ENCODE measurements around the gene RPEL1.
A peak's percentile ranks its signal among the peaks of the same experiment; 100 is the strongest.
"Not testable (repeated sequence)": the region's sequence is repeated elsewhere in the genome, so short reads cannot be mapped to it uniquely, and the experiment has no call there.

Gene RPEL1

DNA sequence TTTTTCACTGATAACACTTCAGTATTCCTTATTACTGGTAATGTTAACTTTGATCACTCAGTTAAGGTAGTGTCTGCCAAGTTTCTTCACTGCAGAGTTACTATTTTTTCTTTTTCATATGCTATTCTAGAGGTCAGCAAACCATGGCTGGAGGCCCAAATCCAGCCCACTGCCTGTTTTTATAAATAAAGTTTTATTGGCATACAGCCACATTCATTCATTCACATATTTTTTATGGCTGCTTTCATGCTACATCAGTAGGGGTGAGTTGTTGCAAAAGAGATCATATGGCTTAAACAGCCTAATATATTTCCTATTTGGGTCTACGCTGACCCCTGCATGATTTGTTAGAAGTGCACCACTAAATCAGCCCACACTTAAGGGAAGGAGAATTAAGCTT, 10.9 kb downstream of the RPEL1 start:
- no peaks in the 10 kb centered on the region for H3K4me1 ChIP-seq (ENCODE audit: control insufficient read depth, insufficient read depth, low read length)
- H3K9me3 ChIP-seq (ENCODE audit: control insufficient read depth, low read length), result no peaks in the 10 kb centered on the region
- H3K27ac ChIP-seq (ENCODE audit: insufficient read depth, low read depth, low read length, poor library complexity, severe bottlenecking), result no peak overlapping the region
- no peaks in the 10 kb centered on the region for H3K36me3 ChIP-seq (ENCODE audit: control insufficient read depth, insufficient read depth, low read length)
- H3K27me3 ChIP-seq (ENCODE audit: control insufficient read depth, insufficient read depth, low read length, poor library complexity, severe bottlenecking), result no peaks in the 10 kb centered on the region
- 100% methylated on average over 1 of the region's 1 CpG for WGBS, 2 experiments
- H3K4me3 ChIP-seq (ENCODE audit: insufficient read depth, low read depth, low read length), result no peak overlapping the region

DNA sequence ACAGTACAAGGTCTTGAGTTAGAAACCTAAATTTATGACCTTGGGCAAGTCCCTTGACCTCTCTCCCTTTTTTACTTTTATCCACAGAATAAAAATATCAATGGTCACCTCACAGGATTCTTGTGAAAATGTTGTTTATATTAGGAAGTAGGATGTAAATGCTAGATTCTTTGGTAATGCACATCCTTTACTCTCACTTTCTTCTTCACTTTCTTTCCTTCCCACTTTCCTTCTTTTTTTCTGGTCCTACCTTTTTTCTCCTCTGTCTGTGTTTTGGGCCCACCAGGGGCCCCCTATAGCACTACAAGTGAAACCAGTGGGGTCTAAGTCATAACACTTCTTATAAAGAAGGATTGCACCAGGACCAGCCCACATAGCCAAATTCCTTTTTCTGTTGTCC, 12.1 kb downstream of the RPEL1 start:
- H3K27ac ChIP-seq (ENCODE audit: insufficient read depth, low read depth, low read length, poor library complexity, severe bottlenecking), result no peak overlapping the region
- H3K4me1 ChIP-seq (ENCODE audit: control insufficient read depth, insufficient read depth, low read length), result no peaks in the 10 kb centered on the region
- H3K4me3 ChIP-seq (ENCODE audit: insufficient read depth, low read depth, low read length), result no peak overlapping the region
- no peaks in the 10 kb centered on the region for H3K27me3 ChIP-seq (ENCODE audit: control insufficient read depth, insufficient read depth, low read length, poor library complexity, severe bottlenecking)
- no peaks in the 10 kb centered on the region for H3K36me3 ChIP-seq (ENCODE audit: control insufficient read depth, insufficient read depth, low read length)
- H3K9me3 ChIP-seq (ENCODE audit: control insufficient read depth, low read length), result no peaks in the 10 kb centered on the region

DNA sequence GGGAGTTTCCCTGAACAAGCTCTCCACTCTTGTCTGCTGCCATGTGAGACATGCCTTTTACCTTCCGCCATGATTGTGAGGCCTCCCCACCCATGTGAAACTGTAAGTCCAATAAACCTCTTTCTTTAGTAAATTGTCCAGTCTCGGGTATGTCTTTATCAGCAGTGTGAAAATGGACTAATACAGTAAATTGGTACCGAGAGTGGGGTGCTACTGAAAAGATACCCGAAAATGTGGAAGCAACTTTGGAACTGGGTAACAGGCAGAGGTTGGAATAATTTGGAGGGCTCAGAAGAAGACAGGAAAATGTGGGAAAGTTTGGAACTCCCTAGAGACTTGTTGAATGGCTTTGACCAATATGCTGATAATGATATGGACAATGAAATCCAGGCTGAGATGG, 13.2 kb downstream of the RPEL1 start:
- H3K4me1 ChIP-seq (ENCODE audit: control insufficient read depth, insufficient read depth, low read length); H3K4me3 ChIP-seq (ENCODE audit: insufficient read depth, low read depth, low read length); H3K36me3 ChIP-seq (ENCODE audit: control insufficient read depth, insufficient read depth, low read length); H3K27me3 ChIP-seq (ENCODE audit: control insufficient read depth, insufficient read depth, low read length, poor library complexity, severe bottlenecking); H3K27ac ChIP-seq (ENCODE audit: insufficient read depth, low read depth, low read length, poor library complexity, severe bottlenecking); H3K9me3 ChIP-seq (ENCODE audit: control insufficient read depth, low read length): not testable (repeated sequence)
- 91 to 93% methylated on average over 4 of the region's 4 CpGs for WGBS, 2 experiments

DNA sequence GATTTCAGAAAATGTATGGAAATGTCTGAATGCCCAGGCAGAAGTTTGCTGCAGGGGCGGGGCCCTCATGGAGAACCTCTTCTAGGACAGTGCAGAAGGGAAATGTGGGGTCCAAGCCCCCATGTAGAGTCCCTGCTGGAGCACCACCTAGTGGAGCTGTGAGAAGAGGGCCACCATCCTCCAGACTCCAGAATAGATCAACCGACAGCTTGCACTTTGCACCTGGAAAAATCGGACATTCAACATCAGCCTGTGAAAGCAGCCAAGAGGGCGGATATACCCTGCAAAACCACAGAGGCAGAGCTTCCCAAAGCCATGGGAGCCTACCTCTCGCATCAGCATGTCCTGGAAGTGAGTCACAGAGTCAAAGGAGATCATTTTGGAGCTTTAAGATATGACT, 14.3 kb downstream of the RPEL1 start:
- WGBS, 2 experiments, result 91 to 94% methylated on average over 5 of the region's 5 CpGs

DNA sequence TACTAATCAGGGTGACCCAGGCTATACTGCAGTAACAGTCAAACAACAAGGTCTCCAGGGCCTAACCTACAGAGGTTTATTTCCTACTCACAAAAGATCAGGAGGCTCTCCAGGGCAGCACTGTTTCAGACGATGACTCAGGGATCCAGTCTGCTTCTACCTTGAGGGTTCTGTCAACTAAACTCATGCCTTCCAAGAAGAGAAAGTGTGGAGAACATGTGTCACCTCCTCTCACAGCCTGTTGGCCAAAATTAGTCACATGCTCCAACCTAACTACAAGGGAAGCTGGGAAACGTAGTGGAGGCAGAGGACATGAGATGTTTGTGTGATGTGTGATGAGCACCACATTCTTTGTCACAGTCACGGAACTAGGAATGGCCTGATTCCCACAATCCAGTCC, 16.5 kb downstream of the RPEL1 start:
- no peaks in the 10 kb centered on the region for H3K27me3 ChIP-seq (ENCODE audit: control insufficient read depth, insufficient read depth, low read length, poor library complexity, severe bottlenecking)
- H3K4me3 ChIP-seq (ENCODE audit: insufficient read depth, low read depth, low read length), result no peak overlapping the region
- H3K4me1 ChIP-seq (ENCODE audit: control insufficient read depth, insufficient read depth, low read length), result no peaks in the 10 kb centered on the region
- 89 to 94% methylated on average over 3 of the region's 3 CpGs for WGBS, 2 experiments
- no peaks in the 10 kb centered on the region for H3K9me3 ChIP-seq (ENCODE audit: control insufficient read depth, low read length)
- no peak overlapping the region for H3K27ac ChIP-seq (ENCODE audit: insufficient read depth, low read depth, low read length, poor library complexity, severe bottlenecking)
- H3K36me3 ChIP-seq (ENCODE audit: control insufficient read depth, insufficient read depth, low read length), result no peaks in the 10 kb centered on the region

More for the DNA sequence above, 14.3 kb downstream of the RPEL1 start:
- Histone ChIP-seq H3K9me3 (ENCODE audit: control insufficient read depth, low read length) (no peaks in the 10 kb centered on the region), H3K27me3 (ENCODE audit: control insufficient read depth, insufficient read depth, low read length, poor library complexity, severe bottlenecking) (no peaks in the 10 kb centered on the region), H3K4me1 (ENCODE audit: control insufficient read depth, insufficient read depth, low read length) (no peaks in the 10 kb centered on the region), H3K36me3 (ENCODE audit: control insufficient read depth, insufficient read depth, low read length) (no peaks in the 10 kb centered on the region), H3K27ac (ENCODE audit: insufficient read depth, low read depth, low read length, poor library complexity, severe bottlenecking) (no peak overlapping the region), H3K4me3 (ENCODE audit: insufficient read depth, low read depth, low read length) (no peak overlapping the region)

DNA sequence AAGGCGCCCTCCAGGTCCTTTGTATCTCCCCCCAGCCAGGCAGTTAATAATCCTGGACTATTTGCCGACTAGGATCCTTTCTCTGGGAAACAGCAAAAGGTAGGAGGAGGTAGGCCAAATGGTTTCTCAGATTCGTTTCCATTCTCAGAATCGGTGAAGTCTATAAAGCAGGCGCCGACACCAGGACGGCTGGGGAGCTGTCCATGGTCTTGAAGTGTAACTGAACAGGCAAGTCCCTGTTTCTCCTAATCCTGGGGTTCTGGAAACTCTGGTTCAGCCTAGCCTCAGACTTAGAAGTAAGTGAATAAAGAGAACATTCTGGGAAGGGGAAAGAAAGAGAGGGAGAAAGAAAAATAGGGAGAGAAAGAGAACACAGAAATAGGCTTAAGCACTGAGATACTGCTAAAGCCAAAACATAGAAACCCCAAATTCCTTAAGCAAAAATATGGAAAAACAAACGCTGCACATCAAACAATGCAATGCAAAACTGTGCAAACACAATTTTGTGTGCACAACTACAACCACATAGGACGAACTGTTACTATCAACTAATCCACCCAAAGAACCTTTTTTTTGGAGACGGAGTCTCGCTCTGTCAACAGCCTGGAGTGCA, 20.1 kb downstream of the RPEL1 start:
- H3K36me3 ChIP-seq (ENCODE audit: control insufficient read depth, insufficient read depth, low read length), result no peaks in the 10 kb centered on the region
- H3K27ac ChIP-seq (ENCODE audit: insufficient read depth, low read depth, low read length, poor library complexity, severe bottlenecking), result no peak overlapping the region
- H3K4me3 ChIP-seq (ENCODE audit: insufficient read depth, low read depth, low read length), result no peak overlapping the region
- no peaks in the 10 kb centered on the region for H3K27me3 ChIP-seq (ENCODE audit: control insufficient read depth, insufficient read depth, low read length, poor library complexity, severe bottlenecking)
- H3K4me1 ChIP-seq (ENCODE audit: control insufficient read depth, insufficient read depth, low read length), result no peaks in the 10 kb centered on the region
- H3K9me3 ChIP-seq (ENCODE audit: control insufficient read depth, low read length), result no peaks in the 10 kb centered on the region
- WGBS, 2 experiments, result 39% methylated on average over 11 of the region's 11 CpGs

DNA sequence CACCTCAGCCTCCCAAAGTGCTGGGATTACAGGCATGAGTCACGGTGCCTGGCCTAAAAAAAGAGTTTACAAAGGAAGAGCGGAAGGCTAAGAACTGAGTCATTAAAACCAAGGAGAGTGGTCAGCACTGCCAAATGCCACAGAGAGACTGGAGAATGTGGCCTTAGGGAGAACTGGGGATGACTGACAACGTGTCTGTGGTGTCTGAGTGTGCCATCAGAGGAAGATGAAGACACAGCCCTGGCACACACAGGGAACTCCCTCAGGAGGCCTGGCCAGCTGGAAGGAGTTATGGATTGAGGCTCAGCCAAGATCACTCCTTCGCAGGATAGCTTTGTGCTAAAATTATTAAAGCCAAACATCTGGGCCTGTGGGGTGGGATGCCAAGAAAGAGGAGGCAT, 27.4 kb downstream of the RPEL1 start:
- 52 to 62% methylated on average over 4 of the region's 4 CpGs for WGBS, 2 experiments
- Histone ChIP-seq H3K4me3 (ENCODE audit: insufficient read depth, low read depth, low read length) (no peak overlapping the region), H3K36me3 (ENCODE audit: control insufficient read depth, insufficient read depth, low read length) (no peaks in the 10 kb centered on the region), H3K4me1 (ENCODE audit: control insufficient read depth, insufficient read depth, low read length) (peaks cover 5% of the 10 kb centered on the region), H3K9me3 (ENCODE audit: control insufficient read depth, low read length) (no peaks in the 10 kb centered on the region), H3K27ac (ENCODE audit: insufficient read depth, low read depth, low read length, poor library complexity, severe bottlenecking) (no peak overlapping the region), H3K27me3 (ENCODE audit: control insufficient read depth, insufficient read depth, low read length, poor library complexity, severe bottlenecking) (peaks cover 34% of the 10 kb centered on the region)

DNA sequence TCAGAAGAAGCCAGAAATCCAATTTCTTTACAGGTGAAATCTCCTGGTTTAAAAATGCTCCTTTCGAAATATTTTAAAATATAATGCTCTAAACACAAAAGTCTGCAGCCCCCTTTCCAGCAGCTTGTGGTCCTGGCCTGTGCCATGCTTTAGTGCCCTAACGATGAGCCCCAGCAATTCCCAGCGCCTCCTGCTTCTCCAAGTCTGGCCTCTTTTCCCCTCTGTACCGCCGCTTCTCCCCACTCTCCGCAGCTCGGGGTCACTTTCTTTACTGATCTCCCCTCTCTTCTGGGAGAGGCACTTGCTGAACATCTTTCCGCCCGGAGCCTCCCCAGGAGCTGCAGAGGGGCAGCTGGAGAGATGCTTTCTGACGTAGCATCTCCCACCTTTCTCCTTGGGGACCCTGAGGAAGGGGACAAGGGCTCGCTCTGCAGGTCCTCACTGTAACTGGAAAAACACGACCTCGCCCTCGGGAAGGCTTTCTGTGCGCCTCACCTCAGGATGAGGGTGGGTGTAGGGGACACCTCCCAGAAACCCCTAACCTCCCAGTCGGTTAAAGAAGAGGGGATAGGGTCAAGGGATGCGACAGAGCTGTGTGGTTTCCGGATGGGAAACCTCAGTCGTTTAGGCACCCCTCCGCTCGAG, 30.7 kb downstream of the RPEL1 start:
- Histone ChIP-seq H3K4me1 (ENCODE audit: control insufficient read depth, insufficient read depth, low read length) (peaks cover 12% of the 10 kb centered on the region), H3K27ac (ENCODE audit: insufficient read depth, low read depth, low read length, poor library complexity, severe bottlenecking) (no peak overlapping the region), H3K36me3 (ENCODE audit: control insufficient read depth, insufficient read depth, low read length) (no peaks in the 10 kb centered on the region), H3K4me3 (ENCODE audit: insufficient read depth, low read depth, low read length) (peak overlapping the region; percentile 57), H3K27me3 (ENCODE audit: control insufficient read depth, insufficient read depth, low read length, poor library complexity, severe bottlenecking) (peaks cover 53% of the 10 kb centered on the region), H3K9me3 (ENCODE audit: control insufficient read depth, low read length) (no peaks in the 10 kb centered on the region)
- 28 to 35% methylated on average over 21 of the region's 21 CpGs for WGBS, 2 experiments

DNA sequence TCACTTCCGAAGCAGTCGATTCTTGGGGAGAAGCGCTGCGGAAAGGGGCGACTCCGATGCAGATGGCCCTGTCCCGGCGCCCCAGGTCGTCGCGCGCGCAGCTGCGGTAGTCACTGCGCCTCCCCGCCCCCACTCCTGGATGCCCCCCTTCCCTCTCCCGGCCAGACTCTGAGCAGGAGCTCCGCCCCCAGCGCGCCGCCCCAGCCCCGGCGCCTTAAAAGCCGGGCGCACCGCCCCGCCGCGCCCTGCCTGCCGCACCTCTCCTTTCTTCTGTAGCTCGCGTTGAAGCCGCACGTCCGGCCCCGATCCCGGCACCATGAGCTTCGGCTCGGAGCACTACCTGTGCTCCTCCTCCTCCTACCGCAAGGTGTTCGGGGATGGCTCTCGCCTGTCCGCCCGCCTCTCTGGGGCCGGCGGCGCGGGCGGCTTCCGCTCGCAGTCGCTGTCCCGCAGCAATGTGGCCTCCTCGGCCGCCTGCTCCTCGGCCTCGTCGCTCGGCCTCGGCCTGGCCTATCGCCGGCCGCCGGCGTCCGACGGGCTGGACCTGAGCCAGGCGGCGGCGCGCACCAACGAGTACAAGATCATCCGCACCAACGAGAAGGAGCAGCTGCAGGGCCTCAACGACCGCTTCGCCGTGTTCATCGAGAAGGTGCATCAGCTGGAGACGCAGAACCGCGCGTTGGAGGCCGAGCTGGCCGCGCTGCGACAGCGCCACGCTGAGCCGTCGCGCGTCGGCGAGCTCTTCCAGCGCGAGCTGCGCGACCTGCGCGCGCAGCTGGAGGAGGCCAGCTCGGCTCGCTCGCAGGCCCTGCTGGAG, 31.4 kb downstream of the RPEL1 start, which contains the start of gene INA:
Gene INA, plus strand, starts transcription at position 243 of the 817 bp plus-strand sequence. Its CDS starts 74 bp downstream, at position 317.
- WGBS, 2 experiments, result 0 to 1% methylated on average over 105 of the region's 105 CpGs
- no peak within 1 kb of the TSS for H3K27ac ChIP-seq (ENCODE audit: insufficient read depth, low read depth, low read length, poor library complexity, severe bottlenecking)
- no peaks in the 10 kb centered on the region for H3K36me3 ChIP-seq (ENCODE audit: control insufficient read depth, insufficient read depth, low read length)
- peaks cover 53% of the 10 kb centered on the region for H3K27me3 ChIP-seq (ENCODE audit: control insufficient read depth, insufficient read depth, low read length, poor library complexity, severe bottlenecking)
- H3K4me1 ChIP-seq (ENCODE audit: control insufficient read depth, insufficient read depth, low read length), result peaks cover 12% of the 10 kb centered on the region
- H3K9me3 ChIP-seq (ENCODE audit: control insufficient read depth, low read length), result no peaks in the 10 kb centered on the region
- peak within 1 kb of the TSS; percentile 57 for H3K4me3 ChIP-seq (ENCODE audit: insufficient read depth, low read depth, low read length)
